ENCODE data around the gene GARIN5B. TPM values are rescaled to one million over a fixed set of nuclear protein-coding genes. Genes with fewer than 3 reads are reported as not detected.
"Not testable (repeated sequence)": the region's sequence is repeated elsewhere in the genome, so short reads cannot be mapped to it uniquely, and the experiment has no call there.

The GARIN5B gene
- polyA plus RNA-seq, 1 donor from 2014 or later = not detected

GRCh38 chr19:55402509-55402908, 39.4 kb upstream of the GARIN5B start:
- Histone ChIP-seq H3K9ac (ENCODE audit: low read length) (no peak overlapping the region), H3K4me3 (ENCODE audit: low read length) (no peak overlapping the region), H4K20me1 (ENCODE audit: insufficient read depth) (no peaks in the 10 kb centered on the region), H3K4me2 (ENCODE audit: low read length) (no peak overlapping the region), H3K27ac (ENCODE audit: low read length) (no peak overlapping the region), H3K9me2 (ENCODE audit: insufficient read depth, low read length) (no peaks in the 10 kb centered on the region), H3F3A (ENCODE audit: insufficient read depth, low read length, poor library complexity, severe bottlenecking) (no peaks in the 10 kb centered on the region), H3K9me3 (ENCODE audit: low read length) (no peaks in the 10 kb centered on the region), H2AFZ (ENCODE audit: low read depth, low read length) (no peak overlapping the region), H3K27me3 (ENCODE audit: insufficient read depth, low read depth, low read length) (no peaks in the 10 kb centered on the region), H3K79me2 (replicated peaks; ENCODE audit: insufficient read depth, low read length) (peaks cover 21% of the 10 kb centered on the region), H3K36me3 (ENCODE audit: insufficient read depth, low read length) (no peaks in the 10 kb centered on the region)
- TF ChIP-seq TAF1 (IDR thresholded peaks at IDR 0.05; ENCODE audit: low read depth) (no peak), EP300 (conservative IDR thresholded peaks at IDR 0.05; ENCODE audit: poor library complexity, severe bottlenecking) (no peak), RAD21 (conservative IDR thresholded peaks at IDR 0.05) (no peak), EZH2 (IDR thresholded peaks at IDR 0.05; ENCODE audit: borderline replicate concordance, insufficient read depth, low read length, poor library complexity, severe bottlenecking) (no peak), POLR2AphosphoS5 (IDR thresholded peaks at IDR 0.05) (no peak)
- TF ChIP-seq, protein P1, sequence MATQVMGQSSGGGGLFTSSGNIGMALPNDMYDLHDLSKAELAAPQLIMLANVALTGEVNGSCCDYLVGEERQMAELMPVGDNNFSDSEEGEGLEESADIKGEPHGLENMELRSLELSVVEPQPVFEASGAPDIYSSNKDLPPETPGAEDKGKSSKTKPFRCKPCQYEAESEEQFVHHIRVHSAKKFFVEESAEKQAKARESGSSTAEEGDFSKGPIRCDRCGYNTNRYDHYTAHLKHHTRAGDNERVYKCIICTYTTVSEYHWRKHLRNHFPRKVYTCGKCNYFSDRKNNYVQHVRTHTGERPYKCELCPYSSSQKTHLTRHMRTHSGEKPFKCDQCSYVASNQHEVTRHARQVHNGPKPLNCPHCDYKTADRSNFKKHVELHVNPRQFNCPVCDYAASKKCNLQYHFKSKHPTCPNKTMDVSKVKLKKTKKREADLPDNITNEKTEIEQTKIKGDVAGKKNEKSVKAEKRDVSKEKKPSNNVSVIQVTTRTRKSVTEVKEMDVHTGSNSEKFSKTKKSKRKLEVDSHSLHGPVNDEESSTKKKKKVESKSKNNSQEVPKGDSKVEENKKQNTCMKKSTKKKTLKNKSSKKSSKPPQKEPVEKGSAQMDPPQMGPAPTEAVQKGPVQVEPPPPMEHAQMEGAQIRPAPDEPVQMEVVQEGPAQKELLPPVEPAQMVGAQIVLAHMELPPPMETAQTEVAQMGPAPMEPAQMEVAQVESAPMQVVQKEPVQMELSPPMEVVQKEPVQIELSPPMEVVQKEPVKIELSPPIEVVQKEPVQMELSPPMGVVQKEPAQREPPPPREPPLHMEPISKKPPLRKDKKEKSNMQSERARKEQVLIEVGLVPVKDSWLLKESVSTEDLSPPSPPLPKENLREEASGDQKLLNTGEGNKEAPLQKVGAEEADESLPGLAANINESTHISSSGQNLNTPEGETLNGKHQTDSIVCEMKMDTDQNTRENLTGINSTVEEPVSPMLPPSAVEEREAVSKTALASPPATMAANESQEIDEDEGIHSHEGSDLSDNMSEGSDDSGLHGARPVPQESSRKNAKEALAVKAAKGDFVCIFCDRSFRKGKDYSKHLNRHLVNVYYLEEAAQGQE (IDR thresholded peaks at IDR 0.05; ENCODE audit: borderline replicate concordance) = no peak
- TF ChIP-seq, protein P2, sequence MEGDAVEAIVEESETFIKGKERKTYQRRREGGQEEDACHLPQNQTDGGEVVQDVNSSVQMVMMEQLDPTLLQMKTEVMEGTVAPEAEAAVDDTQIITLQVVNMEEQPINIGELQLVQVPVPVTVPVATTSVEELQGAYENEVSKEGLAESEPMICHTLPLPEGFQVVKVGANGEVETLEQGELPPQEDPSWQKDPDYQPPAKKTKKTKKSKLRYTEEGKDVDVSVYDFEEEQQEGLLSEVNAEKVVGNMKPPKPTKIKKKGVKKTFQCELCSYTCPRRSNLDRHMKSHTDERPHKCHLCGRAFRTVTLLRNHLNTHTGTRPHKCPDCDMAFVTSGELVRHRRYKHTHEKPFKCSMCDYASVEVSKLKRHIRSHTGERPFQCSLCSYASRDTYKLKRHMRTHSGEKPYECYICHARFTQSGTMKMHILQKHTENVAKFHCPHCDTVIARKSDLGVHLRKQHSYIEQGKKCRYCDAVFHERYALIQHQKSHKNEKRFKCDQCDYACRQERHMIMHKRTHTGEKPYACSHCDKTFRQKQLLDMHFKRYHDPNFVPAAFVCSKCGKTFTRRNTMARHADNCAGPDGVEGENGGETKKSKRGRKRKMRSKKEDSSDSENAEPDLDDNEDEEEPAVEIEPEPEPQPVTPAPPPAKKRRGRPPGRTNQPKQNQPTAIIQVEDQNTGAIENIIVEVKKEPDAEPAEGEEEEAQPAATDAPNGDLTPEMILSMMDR (IDR thresholded peaks at IDR 0.05; ENCODE audit: poor library complexity, severe bottlenecking) = no peak

GRCh38 chr19:55401390-55401789, 38.3 kb upstream of the GARIN5B start:
- not testable (repeated sequence) for H2AFZ ChIP-seq (ENCODE audit: low read depth, low read length); H3K4me2 ChIP-seq (ENCODE audit: low read length); H3K4me3 ChIP-seq (ENCODE audit: low read length); H3K9me3 ChIP-seq (ENCODE audit: low read length); H3F3A ChIP-seq (ENCODE audit: insufficient read depth, low read length, poor library complexity, severe bottlenecking); H3K9ac ChIP-seq (ENCODE audit: low read length); H3K27me3 ChIP-seq (ENCODE audit: insufficient read depth, low read depth, low read length); H3K27ac ChIP-seq (ENCODE audit: low read length); H3K36me3 ChIP-seq (ENCODE audit: insufficient read depth, low read length); H3K9me2 ChIP-seq (ENCODE audit: insufficient read depth, low read length); H4K20me1 ChIP-seq (ENCODE audit: insufficient read depth)
- peaks cover 11% of the 10 kb centered on the region for H3K79me2 ChIP-seq (replicated peaks; ENCODE audit: insufficient read depth, low read length)

- Histone ChIP-seq H4K20me1 (ENCODE audit: insufficient read depth) (no peaks in the 10 kb centered on the region), H3K79me2 (replicated peaks; ENCODE audit: insufficient read depth, low read length) (peaks cover 2% of the 10 kb centered on the region), H2AFZ (ENCODE audit: low read depth, low read length) (no peak overlapping the region), H3K9ac (ENCODE audit: low read length) (no peak overlapping the region), H3K36me3 (ENCODE audit: insufficient read depth, low read length) (no peaks in the 10 kb centered on the region), H3K4me3 (ENCODE audit: low read length) (no peak overlapping the region), H3F3A (ENCODE audit: insufficient read depth, low read length, poor library complexity, severe bottlenecking) (no peaks in the 10 kb centered on the region), H3K27ac (ENCODE audit: low read length) (no peak overlapping the region), H3K9me2 (ENCODE audit: insufficient read depth, low read length) (no peaks in the 10 kb centered on the region), H3K27me3 (ENCODE audit: insufficient read depth, low read depth, low read length) (no peaks in the 10 kb centered on the region), H3K4me2 (ENCODE audit: low read length) (no peak overlapping the region), H3K9me3 (ENCODE audit: low read length) (no peaks in the 10 kb centered on the region)
- no peak for TF ChIP-seq EP300 (conservative IDR thresholded peaks at IDR 0.05; ENCODE audit: poor library complexity, severe bottlenecking)
- no peak for TF ChIP-seq RAD21 (conservative IDR thresholded peaks at IDR 0.05)
- TF ChIP-seq SMC3 (conservative IDR thresholded peaks at IDR 0.05; ENCODE audit: poor library complexity) = no peak
- no peak for TF ChIP-seq MXI1 (conservative IDR thresholded peaks at IDR 0.05; ENCODE audit: poor library complexity, severe bottlenecking)
- TF ChIP-seq, protein P1 (IDR thresholded peaks at IDR 0.05; ENCODE audit: borderline replicate concordance) = no peak
- TF ChIP-seq EZH2 (IDR thresholded peaks at IDR 0.05; ENCODE audit: borderline replicate concordance, insufficient read depth, low read length, poor library complexity, severe bottlenecking) = no peak
- no peak for TF ChIP-seq POLR2AphosphoS5 (IDR thresholded peaks at IDR 0.05)
- TF ChIP-seq, protein P2 (IDR thresholded peaks at IDR 0.05; ENCODE audit: poor library complexity, severe bottlenecking) = no peak
Measured at GRCh38 chr19:55400281-55401087, 37.4 kb upstream of the GARIN5B start.
